Liver (tissue), 3 donors: ENCODE results near the gene RREB1.

ENCODE experiments used
- CTCF ChIP-seq: fragments of 150-350 bp; IDR thresholded peaks from 2 replicates; pipeline ENCODE4 v1.5.1; 2017; ENCODE audit warnings: improper control_type of control experiment, low read depth, low read length; ENCODE audit not compliant: missing input control
- EGR1 ChIP-seq, 2 donors: IDR thresholded peaks; 2 replicates each; pipeline ENCODE4 v1.6.1; 2016 to 2018; ENCODE audit warnings: antibody characterized with exemption in 2 of 2, low read depth in 2 of 2
- GABPA ChIP-seq, 2 donors: IDR thresholded peaks in 1 of 2; conservative IDR thresholded peaks in 1 of 2; 2 replicates each; pipeline ENCODE4 v1.6.1; 2016; ENCODE audit warnings: antibody characterized with exemption in 2 of 2, mild to moderate bottlenecking in 1 of 2, moderate library complexity in 1 of 2
- HNF4G ChIP-seq: IDR thresholded peaks from 2 replicates; pipeline ENCODE4 v1.6.1; 2016; ENCODE audit warnings: antibody characterized with exemption
- RAD21 ChIP-seq, 2 donors: IDR thresholded peaks; 2 replicates each; pipeline ENCODE4 v1.6.1; 2016; ENCODE audit warnings: antibody characterized with exemption in 2 of 2, mild to moderate bottlenecking in 2 of 2
- TAF1 ChIP-seq: conservative IDR thresholded peaks from 2 replicates; pipeline ENCODE4 v1.6.1; 2016; ENCODE audit warnings: antibody characterized with exemption, mild to moderate bottlenecking
- TF ChIP-seq, protein P1 (sequence below): IDR thresholded peaks from 2 replicates; pipeline ENCODE4 v1.6.1; 2016; ENCODE audit warnings: antibody characterized with exemption
- donor health status: healthy.
- donor health status: healthy.

- TF ChIP-seq CTCF (no peak), GABPA (IDR thresholded peaks at IDR 0.05 in 1 of 2, conservative IDR thresholded peaks at IDR 0.05 in 1 of 2) (no peak), HNF4G (no peak), TAF1 (no peak), EGR1 (IDR thresholded peaks at IDR 0.05; ENCODE audit: low read depth in 2 of 2) (no peak), RAD21 (IDR thresholded peaks at IDR 0.05) (peak in 1 of 2 donors; percentile 4)
- TF ChIP-seq, protein P1, sequence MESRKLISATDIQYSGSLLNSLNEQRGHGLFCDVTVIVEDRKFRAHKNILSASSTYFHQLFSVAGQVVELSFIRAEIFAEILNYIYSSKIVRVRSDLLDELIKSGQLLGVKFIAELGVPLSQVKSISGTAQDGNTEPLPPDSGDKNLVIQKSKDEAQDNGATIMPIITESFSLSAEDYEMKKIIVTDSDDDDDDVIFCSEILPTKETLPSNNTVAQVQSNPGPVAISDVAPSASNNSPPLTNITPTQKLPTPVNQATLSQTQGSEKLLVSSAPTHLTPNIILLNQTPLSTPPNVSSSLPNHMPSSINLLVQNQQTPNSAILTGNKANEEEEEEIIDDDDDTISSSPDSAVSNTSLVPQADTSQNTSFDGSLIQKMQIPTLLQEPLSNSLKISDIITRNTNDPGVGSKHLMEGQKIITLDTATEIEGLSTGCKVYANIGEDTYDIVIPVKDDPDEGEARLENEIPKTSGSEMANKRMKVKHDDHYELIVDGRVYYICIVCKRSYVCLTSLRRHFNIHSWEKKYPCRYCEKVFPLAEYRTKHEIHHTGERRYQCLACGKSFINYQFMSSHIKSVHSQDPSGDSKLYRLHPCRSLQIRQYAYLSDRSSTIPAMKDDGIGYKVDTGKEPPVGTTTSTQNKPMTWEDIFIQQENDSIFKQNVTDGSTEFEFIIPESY = no peak
Measured at GRCh38 chr6:7169296-7169721, 61.5 kb downstream of the RREB1 start.
